EH (cell line): ENCODE measurements around the gene NRL.
"Not testable (repeated sequence)": the region's sequence is repeated elsewhere in the genome, so short reads cannot be mapped to it uniquely, and the experiment has no call there.

ENCODE experiments used
- DNase-seq: peaks from one replicate; pipeline ENCODE4 v3.0.0-alpha.2; 2015; ENCODE audit warnings: low read depth

NRL gene

GRCh38 chr14:24051789-24052655, 62.7 kb downstream of the NRL start, which contains the start of gene CARMIL3:
CARMIL3 (plus strand) TSS chr14:24052009; CDS start chr14:24052154, 145 bp downstream.
- DNase-seq: peak; percentile 57

- no peak for DNase-seq
These were observed 63.5 kb downstream of the NRL start for GRCh38 chr14:24051176-24051788.

- DNase-seq: not testable (repeated sequence)
These were observed 64.0 kb downstream of the NRL start for GRCh38 chr14:24050753-24051152.

- DNase-seq: not testable (repeated sequence)
These were observed 65.7 kb downstream of the NRL start for GRCh38 chr14:24049002-24049401.

GRCh38 chr14:24042746-24043145, 72.0 kb downstream of the NRL start:
- no peak for DNase-seq

GRCh38 chr14:24040692-24041091, 74.1 kb downstream of the NRL start:
- no peak for DNase-seq

- DNase-seq: no peak
These were observed 76.1 kb downstream of the NRL start for GRCh38 chr14:24038686-24039085.

GRCh38 chr14:24037658-24038037, 77.1 kb downstream of the NRL start:
- DNase-seq: no peak

- DNase-seq: not testable (repeated sequence)
These were observed 77.6 kb downstream of the NRL start for GRCh38 chr14:24036963-24037657.

GRCh38 chr14:24036169-24036962, 78.4 kb downstream of the NRL start:
- peak; percentile 71 for DNase-seq

GRCh38 chr14:24035769-24036168, 79.0 kb downstream of the NRL start:
- DNase-seq: not testable (repeated sequence)

GRCh38 chr14:24032727-24033418, 81.9 kb downstream of the NRL start:
- peak; percentile 77 for DNase-seq

GRCh38 chr14:24031331-24031730, 83.4 kb downstream of the NRL start:
- not testable (repeated sequence) for DNase-seq

GRCh38 chr14:24029687-24030086, 85.1 kb downstream of the NRL start:
- not testable (repeated sequence) for DNase-seq
